HG03103 (cell line): ENCODE data around the gene ZNF503.

ENCODE experiments used
- ATAC-seq: cut with Tn5 transposase; IDR thresholded peaks from one replicate; pipeline ENCODE4 v1.9.1; 2021; ENCODE audit warnings: low read depth; ENCODE audit not compliant: unreplicated experiment

ZNF503 gene

DNA sequence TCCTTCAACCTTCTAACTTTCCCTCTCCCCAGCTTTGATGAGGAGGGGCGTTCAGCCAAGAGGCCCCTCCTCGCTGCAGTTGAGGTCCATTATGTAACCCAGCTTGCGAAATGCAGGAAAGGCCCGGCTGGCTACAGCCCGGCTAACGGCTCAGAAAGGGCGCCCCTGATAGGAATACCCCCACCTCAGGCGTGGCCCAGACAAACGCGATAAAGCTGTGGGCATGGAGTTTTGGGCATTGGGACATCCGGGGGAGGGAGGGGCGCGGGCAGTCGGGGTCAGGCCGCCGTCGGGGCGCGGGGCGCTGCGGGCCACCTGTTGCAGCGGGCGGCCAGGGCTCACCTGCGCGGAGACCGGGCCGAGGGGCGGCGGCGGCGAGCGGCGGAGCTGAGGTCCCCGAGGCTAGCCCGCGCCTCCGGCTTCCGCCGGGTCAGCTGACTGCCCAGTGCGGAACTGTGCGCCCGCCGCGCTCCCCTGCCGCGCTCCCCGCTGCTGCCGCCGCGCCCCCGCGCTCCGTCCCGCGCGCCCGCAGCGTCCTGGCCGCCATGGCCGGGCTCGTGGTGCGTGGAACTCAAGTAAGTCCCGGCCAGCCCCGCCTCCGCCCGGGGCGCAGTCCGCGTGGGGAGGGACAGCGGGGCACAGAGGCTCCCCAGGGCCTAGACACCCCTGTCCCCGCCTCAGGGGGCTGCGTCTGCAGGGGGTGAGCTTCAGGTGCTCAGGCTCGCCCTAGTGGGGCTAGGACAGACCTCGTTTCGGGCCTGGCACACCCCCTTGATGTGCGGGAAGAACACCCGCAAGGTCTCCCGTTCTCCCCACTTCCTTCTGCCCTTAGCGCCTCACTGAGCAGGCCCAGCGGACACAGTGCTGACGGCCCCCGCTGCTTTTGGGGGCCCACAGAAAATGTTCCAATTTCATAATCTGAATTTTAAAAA is 29.9 kb upstream of the ZNF503 start, which contains the start of gene LRMDA:
Gene LRMDA, plus strand, starts transcription at position 445 of the 932 bp plus-strand sequence.
- ATAC-seq = no peak

DNA sequence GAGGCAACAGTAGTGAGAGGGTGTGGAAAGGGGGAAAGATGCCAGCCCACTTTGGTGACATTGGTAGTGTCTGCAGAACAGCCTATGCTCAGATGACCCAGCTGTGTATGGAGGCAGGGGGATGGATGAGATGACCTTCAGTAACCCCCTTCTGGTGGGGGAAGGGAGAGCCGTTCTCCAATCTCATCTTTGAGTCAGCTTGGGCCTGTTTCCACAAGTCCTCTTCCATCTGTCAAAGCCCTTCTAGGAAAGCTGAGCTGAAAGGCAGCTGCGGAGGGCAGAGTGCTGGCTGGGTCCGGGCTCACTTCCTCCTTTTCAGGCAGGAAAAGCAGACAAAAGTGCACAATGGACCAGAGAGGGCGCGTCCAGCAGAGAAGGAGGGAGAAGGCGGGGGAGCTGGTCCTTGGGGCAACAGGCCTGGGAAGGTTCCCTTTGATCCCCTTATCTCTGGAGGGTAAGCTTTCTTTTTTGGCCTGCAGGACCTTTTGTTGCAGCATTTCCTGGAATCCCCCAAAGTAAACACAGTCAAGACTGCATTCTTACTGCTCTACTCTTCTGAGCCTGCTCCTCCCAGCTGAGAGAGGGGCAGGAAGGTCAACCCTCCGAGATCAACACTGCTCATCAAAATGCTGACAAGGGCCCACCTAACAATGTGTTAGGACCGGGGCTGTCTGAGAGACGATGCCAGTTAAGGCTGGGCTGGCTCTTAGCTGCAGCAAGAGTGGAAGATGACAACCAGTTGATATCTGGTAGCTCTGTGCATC is 28.6 kb upstream of the ZNF503 start:
- ATAC-seq = no peak

DNA sequence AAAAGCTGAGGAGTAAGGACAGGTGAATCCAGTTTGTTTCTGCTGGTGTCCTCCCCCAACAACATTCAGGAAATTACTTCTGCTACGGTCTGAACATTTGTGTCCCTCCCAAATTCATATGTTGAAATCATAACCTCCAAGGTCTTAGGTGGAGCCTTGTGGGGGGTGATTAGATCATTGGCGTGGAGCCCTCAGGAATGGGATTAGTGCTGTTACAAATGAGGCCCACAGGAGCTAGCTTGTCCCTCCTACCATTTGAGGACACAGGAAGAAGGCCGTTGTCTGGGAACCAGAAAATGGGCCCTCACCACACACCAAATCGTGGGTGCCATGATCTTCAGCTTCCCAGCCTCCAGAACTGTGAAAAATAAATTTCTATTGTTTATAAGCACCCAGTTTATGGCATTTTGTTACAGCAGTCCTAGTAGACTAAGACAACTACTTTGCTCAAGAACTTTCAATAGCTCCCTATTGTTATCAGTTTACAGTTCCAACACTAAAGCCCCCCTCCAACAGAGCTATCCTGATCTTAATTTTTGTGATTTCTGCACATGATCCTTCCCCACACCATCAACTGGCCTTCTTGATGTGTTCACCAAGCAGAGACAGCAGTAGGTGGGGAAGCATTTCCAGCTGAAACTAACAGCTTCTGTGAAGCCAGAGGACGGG is 27.7 kb upstream of the ZNF503 start:
- no peak for ATAC-seq

DNA sequence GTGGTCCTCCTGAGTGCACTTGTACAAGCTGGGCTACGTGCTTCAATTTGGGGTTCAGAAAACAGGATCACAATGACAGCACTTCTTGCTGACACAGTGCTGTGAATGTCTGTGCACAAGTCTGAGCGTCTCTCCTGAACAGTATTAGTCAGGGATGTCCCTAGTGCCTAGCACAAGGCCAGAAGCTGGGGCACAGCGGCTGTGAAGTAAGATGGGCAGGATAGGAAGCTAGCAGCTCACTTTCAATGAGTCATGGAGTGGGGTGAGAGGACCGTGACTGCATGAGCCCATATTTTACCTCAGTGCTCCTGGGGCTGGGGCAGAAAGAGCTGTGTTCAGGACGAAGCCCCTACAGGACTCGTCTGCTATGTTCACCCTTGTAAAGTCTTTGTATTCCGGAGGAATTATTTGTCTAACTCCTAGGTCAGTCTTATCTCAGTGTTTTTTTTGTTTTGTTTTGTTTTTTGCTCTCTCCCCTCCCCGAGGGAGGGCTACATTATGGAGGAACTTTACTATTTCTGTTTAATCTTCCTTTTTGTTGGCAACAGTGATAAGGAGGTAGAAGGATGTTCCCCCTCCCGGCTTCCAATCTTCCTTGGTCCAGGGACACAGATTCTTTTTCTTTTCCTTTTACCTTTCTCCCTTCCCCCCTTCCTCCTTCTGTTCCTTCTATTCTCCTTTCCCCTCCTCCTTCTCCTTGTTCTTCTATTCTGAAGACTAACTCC is 27.0 kb upstream of the ZNF503 start:
- ATAC-seq = no peak

DNA sequence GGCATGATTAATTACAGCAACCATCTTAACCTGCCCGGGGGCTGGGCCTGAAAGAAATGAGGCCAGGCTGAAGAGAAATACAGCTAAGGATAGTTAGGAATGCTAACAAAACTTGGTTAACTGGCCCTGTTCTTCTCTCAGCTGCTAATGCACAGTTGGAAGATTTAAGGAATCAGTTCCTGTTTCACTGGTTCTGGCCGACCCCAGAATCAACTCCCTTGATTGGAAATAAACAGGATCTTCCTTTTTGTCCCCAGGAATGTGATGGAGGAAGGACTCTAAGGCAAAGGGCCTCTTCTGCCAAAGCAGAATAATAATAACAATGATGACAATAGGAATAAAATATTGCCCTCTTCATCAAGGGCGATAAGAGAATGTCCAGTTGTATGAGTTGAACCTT is 26.4 kb upstream of the ZNF503 start:
- ATAC-seq = no peak

DNA sequence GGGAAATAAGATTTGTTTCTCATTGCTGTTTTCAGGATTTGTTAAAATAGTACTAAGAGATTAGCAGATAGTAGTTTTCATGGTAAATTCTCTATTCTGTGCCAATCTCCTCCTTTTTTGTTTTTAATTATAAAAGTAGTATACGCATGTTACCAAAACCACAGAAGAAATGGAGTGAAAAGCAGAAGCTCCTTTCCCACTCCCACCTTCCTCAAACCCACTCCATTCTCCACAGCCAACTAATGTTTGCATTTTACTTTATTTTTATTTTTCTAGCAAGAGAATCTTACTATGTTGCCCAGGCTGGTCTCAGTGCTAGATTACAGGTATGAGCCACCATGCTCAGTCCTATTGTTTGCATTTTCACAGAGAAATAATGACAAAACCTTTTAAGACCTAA is 25.3 kb upstream of the ZNF503 start:
- no peak for ATAC-seq

DNA sequence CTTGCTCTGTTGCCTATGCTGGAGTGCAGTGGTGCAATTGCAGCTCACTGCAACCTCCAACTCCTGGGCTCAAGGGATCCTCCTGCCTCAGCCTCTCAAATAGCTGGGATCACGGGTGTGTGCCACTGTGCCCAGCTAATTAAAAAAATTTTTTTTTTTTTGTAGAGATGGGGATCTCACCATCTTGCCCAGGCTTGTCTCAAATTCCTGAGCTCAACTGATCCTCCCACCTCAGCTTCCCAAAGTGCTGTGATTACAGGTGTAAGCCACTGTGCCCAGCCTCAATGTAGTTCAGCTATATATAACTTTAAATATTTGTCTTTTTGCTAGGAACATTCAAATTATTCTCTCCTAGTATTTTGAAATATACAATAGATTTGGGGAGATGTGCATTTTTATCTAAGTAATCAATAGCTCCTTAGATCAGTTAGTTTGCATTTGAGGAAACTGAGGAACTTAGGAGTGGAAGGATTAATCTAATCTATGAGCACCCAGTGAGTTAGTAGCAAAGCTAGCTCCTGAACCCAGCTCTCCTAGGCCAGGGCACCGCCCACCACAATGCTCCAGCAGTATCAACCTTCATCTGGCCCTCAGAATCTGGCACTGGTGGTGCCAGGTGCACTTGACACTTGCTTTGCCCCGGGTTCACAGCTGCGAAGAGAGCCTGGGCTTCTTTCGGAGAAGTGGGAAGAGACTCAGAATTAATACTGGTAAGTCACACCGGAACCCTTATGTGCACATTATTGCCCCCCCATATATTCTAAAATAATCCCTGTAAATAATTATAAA is 23.9 kb upstream of the ZNF503 start:
- no peak for ATAC-seq

DNA sequence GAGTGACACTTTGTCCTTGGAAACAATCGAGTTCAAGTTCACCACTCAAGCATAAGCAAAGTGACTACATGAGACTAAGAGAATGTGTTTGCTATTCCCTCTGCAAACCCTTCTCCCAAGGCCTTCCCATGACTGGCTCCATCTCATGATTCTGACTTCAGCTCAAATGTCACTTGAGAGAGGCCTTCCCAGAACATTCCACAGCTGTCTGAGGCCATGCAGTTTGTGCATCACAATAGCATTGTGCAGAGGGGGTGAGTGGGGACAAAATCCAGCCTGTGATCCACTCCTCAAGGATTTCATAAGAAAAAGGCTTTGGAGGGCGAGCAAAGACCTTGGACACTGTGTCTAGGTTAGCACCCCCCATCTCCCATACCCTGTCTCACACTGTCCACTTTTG is 23.0 kb upstream of the ZNF503 start:
- ATAC-seq = no peak

DNA sequence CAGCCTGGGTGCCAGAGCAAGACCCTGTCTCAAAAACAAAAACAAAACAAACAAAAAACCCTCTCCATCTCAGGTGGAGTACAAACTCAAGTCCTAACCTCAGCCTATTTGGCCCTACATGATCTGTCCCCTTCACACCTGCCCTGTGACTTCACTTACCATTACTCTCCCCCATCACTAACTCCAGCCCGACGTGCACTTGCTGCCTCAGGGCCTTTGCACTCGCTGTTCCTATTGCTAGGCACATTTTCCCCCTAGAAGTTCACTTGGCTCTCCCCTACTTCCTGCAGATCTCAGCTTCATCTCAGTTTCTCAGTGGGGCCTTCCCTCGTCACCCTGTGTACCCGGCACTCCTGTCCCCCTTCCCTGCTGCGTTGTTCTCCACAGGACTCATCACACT is 21.3 kb upstream of the ZNF503 start:
- no peak for ATAC-seq

DNA sequence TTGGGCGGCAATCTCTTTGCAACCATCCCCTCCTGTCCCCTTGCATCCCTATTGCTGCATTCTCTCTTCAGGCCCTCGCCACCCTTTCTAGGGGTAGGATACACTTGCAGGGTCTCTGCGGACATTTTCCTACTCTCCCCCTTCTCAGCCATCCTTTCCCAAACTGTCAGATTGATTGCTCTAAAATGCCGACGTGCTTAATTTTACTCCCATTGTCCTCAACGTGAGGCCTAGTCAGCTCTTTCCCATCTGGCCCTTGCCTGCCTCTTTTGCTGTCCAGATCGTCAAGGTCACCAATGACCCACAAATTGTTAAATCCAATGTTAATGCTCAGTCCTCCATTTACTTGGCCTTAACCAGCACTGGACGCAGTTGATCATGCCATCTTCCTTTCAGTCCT is 17.1 kb upstream of the ZNF503 start:
- no peak for ATAC-seq

DNA sequence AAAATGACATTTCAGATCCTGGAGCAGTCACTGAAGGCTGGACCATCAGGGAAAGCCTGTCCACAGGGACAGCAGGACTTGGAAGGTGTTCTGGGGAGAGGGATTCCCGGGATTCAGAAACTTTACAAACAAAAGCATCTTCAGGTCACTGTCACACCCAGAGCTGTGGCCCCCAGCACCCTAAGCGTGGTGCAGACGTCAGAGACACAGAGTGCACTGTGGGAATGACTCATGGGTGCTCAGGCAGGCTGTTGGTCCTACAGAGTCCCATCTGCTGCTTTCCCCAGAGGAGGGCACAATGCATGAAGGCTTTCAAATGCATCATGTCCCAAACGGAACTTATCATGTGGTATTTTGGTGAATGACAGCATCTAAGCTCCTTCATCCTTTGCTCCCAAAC is 16.7 kb upstream of the ZNF503 start:
- ATAC-seq = no peak

DNA sequence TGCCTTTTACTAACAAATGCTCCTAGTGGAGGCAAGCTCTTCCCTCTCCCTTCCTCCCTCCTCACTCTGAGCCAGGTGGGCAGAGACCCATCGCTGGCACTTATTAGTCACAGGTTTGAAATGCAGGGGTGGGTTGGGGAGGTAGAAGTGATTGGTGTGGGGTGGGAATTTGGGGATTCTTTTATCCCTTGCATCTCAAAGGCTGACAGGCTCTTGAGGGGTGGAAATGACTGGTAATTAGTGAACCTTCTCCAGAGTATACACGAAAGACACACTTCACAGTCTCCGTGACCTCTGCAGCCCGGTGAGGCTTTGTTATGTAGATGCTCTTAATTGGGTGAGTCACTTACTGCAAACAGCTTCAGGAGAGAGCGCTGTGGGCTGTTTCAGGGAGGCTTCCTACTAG is 16.0 kb upstream of the ZNF503 start:
- ATAC-seq = no peak

DNA sequence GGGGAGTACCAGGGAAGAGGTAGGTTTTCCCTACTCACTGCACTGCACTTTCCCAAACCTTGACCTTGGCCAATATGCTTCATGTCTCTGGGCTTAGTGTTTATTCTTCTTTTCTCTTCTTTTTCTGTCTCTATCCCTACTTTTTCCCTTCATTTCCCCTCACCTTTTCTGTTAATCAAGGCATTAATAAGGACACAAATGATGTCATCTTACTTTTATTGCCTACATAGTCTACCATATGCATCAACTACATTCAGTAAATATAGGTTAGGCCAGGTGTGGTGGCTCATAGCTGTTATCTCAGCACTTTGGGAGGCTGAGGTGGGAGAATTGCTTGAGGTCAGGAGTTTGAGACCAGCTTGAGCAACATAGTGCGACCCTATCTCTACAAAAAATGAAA is 13.0 kb upstream of the ZNF503 start:
- no peak for ATAC-seq

DNA sequence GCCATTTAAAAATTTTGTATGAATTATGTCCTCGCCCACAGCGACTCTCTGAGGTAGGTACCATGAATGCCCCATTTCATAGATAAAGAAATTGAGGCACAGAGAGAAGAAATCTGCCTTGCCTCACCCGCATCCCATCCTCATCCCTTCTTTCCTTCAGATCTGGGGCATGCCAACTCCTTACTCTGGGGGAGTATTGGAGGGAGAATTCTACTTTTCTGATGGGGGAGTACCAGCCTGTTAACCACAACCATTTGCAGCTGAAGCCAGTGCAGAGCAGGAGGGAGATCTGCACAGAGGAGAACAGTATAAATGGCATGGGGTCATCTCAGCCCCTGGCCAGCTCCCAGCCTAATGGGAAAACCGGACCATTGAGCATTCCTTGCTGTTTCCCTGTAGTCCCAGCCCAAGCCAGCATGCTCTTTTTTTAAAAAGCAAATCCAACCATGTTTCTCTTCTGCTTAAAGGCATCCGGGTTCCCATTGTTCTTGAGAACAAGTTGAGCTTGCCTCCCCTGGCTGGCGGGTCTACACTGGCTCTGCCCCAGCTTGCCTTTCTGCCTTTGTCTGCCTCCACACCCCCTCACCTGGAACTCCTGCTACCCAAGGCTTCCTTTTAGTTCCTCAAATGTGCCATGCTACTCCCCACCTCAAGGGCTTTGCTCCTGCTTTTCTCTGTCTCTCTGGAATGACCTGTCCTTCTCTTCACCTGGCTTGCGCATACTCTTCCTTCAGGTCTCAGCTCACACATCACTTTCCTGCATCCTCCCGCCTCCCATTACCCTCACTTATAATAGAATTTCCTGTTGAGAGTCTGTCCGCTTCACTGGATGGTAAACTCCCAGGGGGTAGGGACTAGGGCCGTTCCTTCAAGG is 8.8 kb upstream of the ZNF503 start:
- ATAC-seq = no peak

DNA sequence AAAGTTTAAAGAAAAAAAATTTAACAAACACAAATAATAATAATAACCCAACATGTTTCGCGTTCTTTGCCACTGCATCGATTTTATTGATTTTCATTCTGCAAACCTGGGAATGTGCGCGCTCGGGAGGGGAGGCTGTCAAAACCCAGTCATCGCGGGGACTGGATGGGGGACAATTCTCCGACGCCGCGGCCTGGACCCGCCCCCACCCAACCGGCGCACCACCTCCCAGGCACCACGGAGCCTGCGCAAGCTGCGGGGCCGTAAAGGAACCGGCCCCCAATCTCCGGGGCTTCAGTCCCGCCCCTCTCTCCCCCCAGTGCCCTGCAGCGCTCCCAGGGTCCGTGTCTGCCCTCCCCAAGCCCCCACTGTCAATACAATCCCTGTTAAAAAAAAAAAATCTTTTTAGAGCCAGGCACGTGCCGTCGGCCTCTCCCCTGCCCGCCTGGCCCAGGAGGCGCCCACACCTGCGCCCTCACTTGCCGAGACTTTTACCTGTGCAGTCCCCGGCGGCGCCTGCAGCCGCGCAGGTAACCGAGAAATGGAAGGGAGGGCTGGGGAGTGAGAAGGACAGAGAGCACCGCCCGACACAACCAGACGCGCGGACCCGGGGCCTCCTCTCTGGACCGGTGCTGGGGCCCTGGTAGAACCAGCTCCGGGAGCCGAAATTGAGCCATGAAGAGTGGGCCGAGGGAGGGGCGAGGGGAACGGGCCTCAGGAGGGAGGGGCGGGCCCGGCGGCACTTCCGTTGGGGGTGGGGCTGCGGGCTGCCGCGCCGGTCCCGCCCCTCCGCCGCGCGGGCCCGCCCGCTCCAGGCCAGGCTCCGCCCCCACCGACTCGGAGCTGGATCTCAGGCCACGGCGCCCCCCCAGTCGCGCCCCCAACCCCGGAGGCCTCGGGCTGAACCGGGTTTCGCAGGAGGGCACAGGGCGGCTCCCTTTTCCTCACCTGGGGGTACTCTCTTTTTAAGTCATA is 7.6 kb upstream of the ZNF503 start:
- no peak for ATAC-seq

DNA sequence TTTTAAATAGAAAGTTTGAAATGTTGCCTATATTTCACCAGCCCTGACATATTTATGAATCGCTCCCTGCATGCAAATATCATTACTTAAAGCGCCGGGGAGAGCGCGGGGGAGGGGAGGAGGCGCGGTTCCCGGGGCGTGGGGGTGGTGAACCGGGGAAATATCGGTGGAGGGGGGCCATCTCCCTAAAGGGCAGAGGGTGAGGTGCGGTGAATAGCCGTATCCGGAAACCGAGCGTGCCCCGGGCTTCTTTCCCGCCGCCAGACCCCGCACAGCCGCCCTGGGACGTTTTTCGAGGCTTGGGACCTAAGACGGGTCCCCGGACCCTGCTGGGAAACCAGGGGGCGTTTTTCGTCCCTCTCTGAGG is 6.9 kb upstream of the ZNF503 start:
- ATAC-seq = no peak

DNA sequence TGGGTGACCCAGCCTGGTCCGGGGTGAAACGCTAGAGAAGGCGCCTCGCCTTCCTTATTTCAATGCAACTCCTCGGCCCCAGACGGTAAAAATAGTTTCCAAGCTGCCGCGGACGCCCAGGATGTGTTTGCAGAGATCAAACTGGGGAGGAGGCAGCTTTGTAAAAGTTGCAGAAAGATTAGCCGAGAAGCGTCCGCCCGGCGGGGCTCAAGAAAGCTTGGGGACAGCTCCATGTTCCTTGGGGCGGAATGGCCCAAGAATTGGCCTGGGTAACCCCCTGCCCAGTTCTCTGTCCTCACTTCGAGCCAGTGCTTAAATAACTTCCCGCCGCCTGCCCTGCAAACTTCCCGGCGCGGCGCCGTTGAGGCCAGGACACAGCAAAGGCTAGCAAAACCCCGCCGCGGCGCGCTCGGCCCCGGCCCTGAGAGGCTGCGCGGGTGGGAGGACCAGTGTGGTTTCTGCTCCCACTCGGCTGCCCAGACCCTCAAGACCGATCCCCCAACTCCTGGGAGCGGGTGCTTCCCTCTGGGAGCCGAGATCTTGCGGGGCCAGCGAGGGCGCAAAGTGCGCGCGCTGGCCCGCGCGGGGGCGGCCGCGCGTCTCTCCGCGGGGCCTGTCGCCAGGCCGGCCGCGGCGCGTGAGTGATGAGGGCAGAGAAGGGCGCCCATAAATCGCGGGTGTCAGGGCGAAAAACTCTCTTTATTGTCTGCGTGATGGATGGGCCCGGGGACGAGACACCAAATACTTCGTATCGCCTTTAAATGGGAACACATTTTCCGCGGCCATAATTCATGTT is 6.3 kb upstream of the ZNF503 start:
- ATAC-seq = no peak
